Hematopoietic multipotent progenitor cell treated with erythropoietin and hydrocortisone succinate and interleukin-3 and kit ligand, for 4 days (in vitro differentiated cells): ENCODE results near the gene CYP4F2.
A peak's percentile ranks its signal among the peaks of the same experiment; 100 is the strongest.
"Not testable (repeated sequence)": the region's sequence is repeated elsewhere in the genome, so short reads cannot be mapped to it uniquely, and the experiment has no call there.

Experiments
- DNase-seq: peaks from one replicate; pipeline ENCODE4 v3.0.0-alpha.2; 2015

CYP4F2 gene

GRCh38 chr19:15897738-15898276, at the start of gene CYP4F2:
CYP4F2 (minus strand) TSS chr19:15898074; CDS start chr19:15897611, 463 bp downstream.
- DNase-seq, result peak; percentile 31

- no peak for DNase-seq
Measured at GRCh38 chr19:15945301-15945700, 47.4 kb upstream of the CYP4F2 start.

GRCh38 chr19:15944401-15944800, 46.5 kb upstream of the CYP4F2 start:
- DNase-seq, result no peak

- no peak for DNase-seq
Measured at GRCh38 chr19:15937771-15938170, 39.9 kb upstream of the CYP4F2 start.

GRCh38 chr19:15936950-15937349, 39.1 kb upstream of the CYP4F2 start:
- no peak for DNase-seq

- DNase-seq, result no peak
Measured at GRCh38 chr19:15936173-15936572, 38.3 kb upstream of the CYP4F2 start.

GRCh38 chr19:15935167-15935702, 37.4 kb upstream of the CYP4F2 start:
- no peak for DNase-seq

- peak; percentile 23 for DNase-seq
Measured at GRCh38 chr19:15934332-15935078, 36.6 kb upstream of the CYP4F2 start, which contains the start of gene CYP4F11. CYP4F11 (minus strand) TSS chr19:15934529; CDS start chr19:15934408, 121 bp downstream.

GRCh38 chr19:15933761-15934331, 36.0 kb upstream of the CYP4F2 start:
- not testable (repeated sequence) for DNase-seq

- no peak for DNase-seq
Measured at GRCh38 chr19:15928321-15928720, 30.4 kb upstream of the CYP4F2 start.

- no peak for DNase-seq
Measured at GRCh38 chr19:15926484-15926883, 28.6 kb upstream of the CYP4F2 start.

- DNase-seq, result no peak
Measured at GRCh38 chr19:15923702-15924101, 25.8 kb upstream of the CYP4F2 start.

GRCh38 chr19:15922021-15922420, 24.1 kb upstream of the CYP4F2 start:
- DNase-seq, result no peak

GRCh38 chr19:15919243-15919642, 21.4 kb upstream of the CYP4F2 start:
- DNase-seq, result no peak

- no peak for DNase-seq
Measured at GRCh38 chr19:15915109-15915508, 17.2 kb upstream of the CYP4F2 start.

- DNase-seq, result no peak
Measured at GRCh38 chr19:15913830-15914229, 16.0 kb upstream of the CYP4F2 start.

GRCh38 chr19:15913384-15913783, 15.5 kb upstream of the CYP4F2 start:
- DNase-seq, result no peak

GRCh38 chr19:15911599-15912235, 13.8 kb upstream of the CYP4F2 start:
- peak; percentile 54 for DNase-seq

GRCh38 chr19:15905026-15905425, 7.2 kb upstream of the CYP4F2 start:
- no peak for DNase-seq

- DNase-seq, result not testable (repeated sequence)
Measured at GRCh38 chr19:15902898-15903297, 5.0 kb upstream of the CYP4F2 start.

- no peak for DNase-seq
Measured at GRCh38 chr19:15902254-15902653, 4.4 kb upstream of the CYP4F2 start.

- no peak for DNase-seq
Measured at GRCh38 chr19:15900504-15900903, 2.6 kb upstream of the CYP4F2 start.

GRCh38 chr19:15900032-15900431, 2.2 kb upstream of the CYP4F2 start:
- peak; percentile 33 for DNase-seq
